ENCODE measurements around the gene ZBTB1. TPM values are rescaled to one million over a fixed set of nuclear protein-coding genes. Genes with fewer than 3 reads are reported as not detected.
"Not testable (repeated sequence)": the region's sequence is repeated elsewhere in the genome, so short reads cannot be mapped to it uniquely, and the experiment has no call there.

The ZBTB1 gene
- total RNA-seq, 1 experiment from 2014 or later = 26.0 TPM

- Histone ChIP-seq H3K27ac (ENCODE audit: low read length) (no peak overlapping the region), H3K79me2 (ENCODE audit: low read length) (peaks cover 97% of the 10 kb centered on the region), H3K27me3 (ENCODE audit: low read length) (no peaks in the 10 kb centered on the region), H3K4me1 (ENCODE audit: insufficient read depth, low read length) (peaks cover 25% of the 10 kb centered on the region), H3K4me2 (ENCODE audit: low read length) (peak overlapping the region; percentile 20; the same call in 1 of the 2 replicates), H3K4me3 (ENCODE audit: low read length) (no peak overlapping the region), H4K20me1 (ENCODE audit: low read length) (peaks cover 67% of the 10 kb centered on the region), H3K9ac (ENCODE audit: low read length) (no peak overlapping the region), H2AFZ (ENCODE audit: low read length) (no peak overlapping the region), H3K36me3 (ENCODE audit: low read depth, low read length) (peaks cover 13% of the 10 kb centered on the region; the same call in 1 of the 2 replicates), H3K9me2 (replicated peaks; ENCODE audit: low read length) (no peaks in the 10 kb centered on the region), H3K9me3 (ENCODE audit: low read length) (no peaks in the 10 kb centered on the region), H3F3A (ENCODE audit: low read length, unreplicated experiment) (peaks cover under 1% of the 10 kb centered on the region)
- ChIA-PET POLR2A (ENCODE audit: unreplicated experiment) (interaction anchor here (0.6 kb wide), 1 partner anchor 134 kb away, joined by 4 read pairs; no protein-coding TSS in a partner anchor), CTCF (interaction anchor here (0.6 to 1.1 kb wide), 4 partner anchors 25 to 268 kb away, joined by 4 to 10 read pairs (median 6); partner anchors contain the start of genes HSPA2 and MTHFD1)
- no peak for TF ChIP-seq EZH2phosphoT487 (IDR thresholded peaks at IDR 0.05; ENCODE audit: borderline replicate concordance, low read length)
- TF ChIP-seq, protein P1, sequence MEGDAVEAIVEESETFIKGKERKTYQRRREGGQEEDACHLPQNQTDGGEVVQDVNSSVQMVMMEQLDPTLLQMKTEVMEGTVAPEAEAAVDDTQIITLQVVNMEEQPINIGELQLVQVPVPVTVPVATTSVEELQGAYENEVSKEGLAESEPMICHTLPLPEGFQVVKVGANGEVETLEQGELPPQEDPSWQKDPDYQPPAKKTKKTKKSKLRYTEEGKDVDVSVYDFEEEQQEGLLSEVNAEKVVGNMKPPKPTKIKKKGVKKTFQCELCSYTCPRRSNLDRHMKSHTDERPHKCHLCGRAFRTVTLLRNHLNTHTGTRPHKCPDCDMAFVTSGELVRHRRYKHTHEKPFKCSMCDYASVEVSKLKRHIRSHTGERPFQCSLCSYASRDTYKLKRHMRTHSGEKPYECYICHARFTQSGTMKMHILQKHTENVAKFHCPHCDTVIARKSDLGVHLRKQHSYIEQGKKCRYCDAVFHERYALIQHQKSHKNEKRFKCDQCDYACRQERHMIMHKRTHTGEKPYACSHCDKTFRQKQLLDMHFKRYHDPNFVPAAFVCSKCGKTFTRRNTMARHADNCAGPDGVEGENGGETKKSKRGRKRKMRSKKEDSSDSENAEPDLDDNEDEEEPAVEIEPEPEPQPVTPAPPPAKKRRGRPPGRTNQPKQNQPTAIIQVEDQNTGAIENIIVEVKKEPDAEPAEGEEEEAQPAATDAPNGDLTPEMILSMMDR (conservative IDR thresholded peaks at IDR 0.05; ENCODE audit: low read depth, low read length) = no peak
- TF ChIP-seq EZH2 (IDR thresholded peaks at IDR 0.05; ENCODE audit: low read length, unreplicated experiment) = no peak
- no TSS peak for BruUV-seq (replicated peaks)
- peak; percentile 72 for DNase-seq
- peak; percentile 71 for ATAC-seq
- intact Hi-C loops (cut with micrococcal nuclease) = no loop called here
Measured at GRCh38 chr14:64515053-64515452, 10.5 kb downstream of the ZBTB1 start.

GRCh38 chr14:64516969-64517368 lies 12.4 kb downstream of the ZBTB1 start:
- intact Hi-C loops (cut with micrococcal nuclease) = no loop called here
- BruUV-seq (replicated peaks) = no TSS peak

GRCh38 chr14:64517667-64518066 lies 13.1 kb downstream of the ZBTB1 start:
- DNase-seq; H3K9ac ChIP-seq (ENCODE audit: low read length); POLR2A ChIA-PET (ENCODE audit: unreplicated experiment); H3K9me3 ChIP-seq (ENCODE audit: low read length); H3F3A ChIP-seq (ENCODE audit: low read length, unreplicated experiment); H3K4me2 ChIP-seq (ENCODE audit: low read length); H3K27ac ChIP-seq (ENCODE audit: low read length); CTCF ChIA-PET; H3K4me3 ChIP-seq (ENCODE audit: low read length); intact Hi-C loops (cut with micrococcal nuclease); BruUV-seq (replicated peaks); ATAC-seq; H3K9me2 ChIP-seq (replicated peaks; ENCODE audit: low read length); H2AFZ ChIP-seq (ENCODE audit: low read length); H3K27me3 ChIP-seq (ENCODE audit: low read length): not testable (repeated sequence)
- H3K79me2 ChIP-seq (ENCODE audit: low read length) = peaks cover 95% of the 10 kb centered on the region
- H3K4me1 ChIP-seq (ENCODE audit: insufficient read depth, low read length) = peaks cover 24% of the 10 kb centered on the region
- H4K20me1 ChIP-seq (ENCODE audit: low read length) = peaks cover 60% of the 10 kb centered on the region
- H3K36me3 ChIP-seq (ENCODE audit: low read depth, low read length) = peaks cover 23% of the 10 kb centered on the region

More at GRCh38 chr14:64516969-64517368, 12.4 kb downstream of the ZBTB1 start:
- Histone ChIP-seq H3K27me3 (ENCODE audit: low read length) (no peaks in the 10 kb centered on the region), H3K79me2 (ENCODE audit: low read length) (peaks cover 95% of the 10 kb centered on the region), H3K4me2 (ENCODE audit: low read length) (no peak overlapping the region), H2AFZ (ENCODE audit: low read length) (no peak overlapping the region), H3F3A (ENCODE audit: low read length, unreplicated experiment) (peaks cover 4% of the 10 kb centered on the region), H3K27ac (ENCODE audit: low read length) (no peak overlapping the region), H3K4me1 (ENCODE audit: insufficient read depth, low read length) (peaks cover 24% of the 10 kb centered on the region), H4K20me1 (ENCODE audit: low read length) (peaks cover 65% of the 10 kb centered on the region), H3K9me3 (ENCODE audit: low read length) (no peaks in the 10 kb centered on the region), H3K4me3 (ENCODE audit: low read length) (no peak overlapping the region), H3K9ac (ENCODE audit: low read length) (no peak overlapping the region), H3K36me3 (ENCODE audit: low read depth, low read length) (peaks cover 16% of the 10 kb centered on the region), H3K9me2 (replicated peaks; ENCODE audit: low read length) (no peaks in the 10 kb centered on the region)
- CTCF ChIA-PET = no interaction called here
- POLR2A ChIA-PET (ENCODE audit: unreplicated experiment) = no interaction called here
- ATAC-seq (no peak), DNase-seq (no peak)
- TF ChIP-seq EZH2 (IDR thresholded peaks at IDR 0.05; ENCODE audit: low read length, unreplicated experiment) = no peak
- no peak for TF ChIP-seq EZH2phosphoT487 (IDR thresholded peaks at IDR 0.05; ENCODE audit: borderline replicate concordance, low read length)
- TF ChIP-seq, protein P1 (conservative IDR thresholded peaks at IDR 0.05; ENCODE audit: low read depth, low read length) = no peak

Measured in PC-3 (cell line).